ENCODE data around the gene MRNIP.

Gene MRNIP

GRCh38 chr5:179890751-179891682 lies 32.4 kb upstream of the MRNIP start:
- H3K27ac Mint-ChIP-seq: no peak overlapping the region
- no peak overlapping the region for H3K4me3 Mint-ChIP-seq
- H3K9me3 Mint-ChIP-seq: peaks cover 2% of the 10 kb centered on the region
- H3K27me3 Mint-ChIP-seq (ENCODE audit: low read depth, poor library complexity): peaks cover 2% of the 10 kb centered on the region
- peaks cover 53% of the 10 kb centered on the region for H3K36me3 Mint-ChIP-seq (ENCODE audit: low read depth)
- TF ChIP-seq CTCF (IDR thresholded peaks at IDR 0.05): no peak
- no peak for DNase-seq
- peaks cover 10% of the 10 kb centered on the region for H3K4me1 Mint-ChIP-seq

- Mint-ChIP-seq H3K9me3 (peaks cover 12% of the 10 kb centered on the region), H3K27me3 (ENCODE audit: low read depth, poor library complexity) (peaks cover 2% of the 10 kb centered on the region), H3K4me1 (peaks cover 8% of the 10 kb centered on the region), H3K27ac (no peak overlapping the region), H3K4me3 (no peak overlapping the region), H3K36me3 (ENCODE audit: low read depth) (peaks cover 57% of the 10 kb centered on the region)
- DNase-seq: no peak
- TF ChIP-seq CTCF (IDR thresholded peaks at IDR 0.05): no peak
These were observed 31.3 kb upstream of the MRNIP start for GRCh38 chr5:179889885-179890284.

GRCh38 chr5:179887802-179888201 lies 29.2 kb upstream of the MRNIP start:
- peaks cover 2% of the 10 kb centered on the region for H3K27me3 Mint-ChIP-seq (ENCODE audit: low read depth, poor library complexity)
- no peak for TF ChIP-seq CTCF (IDR thresholded peaks at IDR 0.05)
- peaks cover 33% of the 10 kb centered on the region for H3K9me3 Mint-ChIP-seq
- DNase-seq: no peak
- no peak overlapping the region for H3K27ac Mint-ChIP-seq
- H3K36me3 Mint-ChIP-seq (ENCODE audit: low read depth): peaks cover 77% of the 10 kb centered on the region
- peaks cover 8% of the 10 kb centered on the region for H3K4me1 Mint-ChIP-seq
- no peak overlapping the region for H3K4me3 Mint-ChIP-seq

GRCh38 chr5:179887095-179887494 lies 28.5 kb upstream of the MRNIP start:
- peaks cover 8% of the 10 kb centered on the region for H3K4me1 Mint-ChIP-seq
- no peak for DNase-seq
- no peak overlapping the region for H3K4me3 Mint-ChIP-seq
- peaks cover 40% of the 10 kb centered on the region for H3K9me3 Mint-ChIP-seq
- H3K27ac Mint-ChIP-seq: peak overlapping the region; percentile 49
- peaks cover 85% of the 10 kb centered on the region for H3K36me3 Mint-ChIP-seq (ENCODE audit: low read depth)
- TF ChIP-seq CTCF (IDR thresholded peaks at IDR 0.05): no peak
- peaks cover 5% of the 10 kb centered on the region for H3K27me3 Mint-ChIP-seq (ENCODE audit: low read depth, poor library complexity)

GRCh38 chr5:179886190-179886911 lies 27.7 kb upstream of the MRNIP start:
- Mint-ChIP-seq H3K27ac (peak overlapping the region; percentile 85), H3K4me3 (no peak overlapping the region), H3K9me3 (peaks cover 41% of the 10 kb centered on the region)

More at GRCh38 chr5:179886190-179886911, 27.7 kb upstream of the MRNIP start:
- TF ChIP-seq CTCF (IDR thresholded peaks at IDR 0.05): no peak
- Mint-ChIP-seq H3K36me3 (ENCODE audit: low read depth) (peaks cover 90% of the 10 kb centered on the region), H3K4me1 (peaks cover 8% of the 10 kb centered on the region), H3K27me3 (ENCODE audit: low read depth, poor library complexity) (peaks cover 6% of the 10 kb centered on the region)
- no peak for DNase-seq
